Measurements from ENCODE around the gene CARD11. TPM values are rescaled to one million over a fixed set of nuclear protein-coding genes. Genes with fewer than 3 reads are reported as not detected.
"Not testable (repeated sequence)": the region's sequence is repeated elsewhere in the genome, so short reads cannot be mapped to it uniquely, and the experiment has no call there.

CARD11 gene
- total RNA-seq, 1 experiment from 2014 or later, result 0.82 TPM

GRCh38 chr7:3021825-3022224, 21.8 kb downstream of the CARD11 start:
- ChIA-PET CTCF (no interaction called here), POLR2A (no interaction called here)
- no peak for ATAC-seq
- Histone ChIP-seq H3K4me1 (ENCODE audit: control insufficient read depth, insufficient read depth, low read length) (no peaks in the 10 kb centered on the region), H3K36me3 (ENCODE audit: control insufficient read depth, insufficient read depth, low read length) (no peaks in the 10 kb centered on the region), H3K27me3 (ENCODE audit: control insufficient read depth, insufficient read depth, low read length) (no peaks in the 10 kb centered on the region), H3K4me3 (ENCODE audit: low read depth in 2 of 2, low read length in 2 of 2) (no peak overlapping the region), H3K27ac (ENCODE audit: low read length) (no peak overlapping the region), H3K9me3 (ENCODE audit: control insufficient read depth, insufficient read depth, low read depth, low read length) (peaks cover 5% of the 10 kb centered on the region; the same call in 1 of the 2 replicates)
- TF ChIP-seq TCF7L2 (IDR thresholded peaks at IDR 0.05; ENCODE audit: low read depth, low read length), result no peak
- TF ChIP-seq CTCF (IDR thresholded peaks at IDR 0.05), result no peak
- no peak for TF ChIP-seq REST (IDR thresholded peaks at IDR 0.05; ENCODE audit: insufficient read depth in 1 of 2, low read depth in 2 of 2, low read length in 1 of 2)
- TF ChIP-seq POLR2AphosphoS5 (IDR thresholded peaks at IDR 0.05; ENCODE audit: low read depth, low read length), result no peak
- TF ChIP-seq SIN3A (IDR thresholded peaks at IDR 0.05; ENCODE audit: borderline replicate concordance, insufficient read depth, low read depth, low read length), result no peak
- in situ Hi-C loops (cut with HindIII; ENCODE audit: low pct_unique_long_range_greater_than_20kb, low sequenced_read_pairs), result no loop called here
- intact Hi-C loops (cut with micrococcal nuclease; ENCODE audit: unreplicated experiment), result no loop called here
- BruUV-seq (replicated peaks), result no TSS peak
- DNase-seq (ENCODE audit: low read depth, low spot score), result no peak

- H3K27ac ChIP-seq (ENCODE audit: low read length); H3K27me3 ChIP-seq (ENCODE audit: control insufficient read depth, insufficient read depth, low read length); ATAC-seq; intact Hi-C loops (cut with micrococcal nuclease; ENCODE audit: unreplicated experiment); POLR2A ChIA-PET; H3K9me3 ChIP-seq (ENCODE audit: control insufficient read depth, insufficient read depth, low read depth, low read length); CTCF ChIA-PET; H3K4me1 ChIP-seq (ENCODE audit: control insufficient read depth, insufficient read depth, low read length); H3K4me3 ChIP-seq (ENCODE audit: low read depth in 2 of 2, low read length in 2 of 2); BruUV-seq (replicated peaks); H3K36me3 ChIP-seq (ENCODE audit: control insufficient read depth, insufficient read depth, low read length); DNase-seq (ENCODE audit: low read depth, low spot score); in situ Hi-C loops (cut with HindIII; ENCODE audit: low pct_unique_long_range_greater_than_20kb, low sequenced_read_pairs): not testable (repeated sequence)
These were observed 22.4 kb downstream of the CARD11 start for GRCh38 chr7:3021224-3021623.

GRCh38 chr7:3020416-3020815, 23.3 kb downstream of the CARD11 start:
- Histone ChIP-seq H3K9me3 (ENCODE audit: control insufficient read depth, insufficient read depth, low read depth, low read length) (peaks cover under 1% of the 10 kb centered on the region; the same call in 1 of the 2 replicates), H3K36me3 (ENCODE audit: control insufficient read depth, insufficient read depth, low read length) (no peaks in the 10 kb centered on the region), H3K27me3 (ENCODE audit: control insufficient read depth, insufficient read depth, low read length) (no peaks in the 10 kb centered on the region), H3K4me3 (ENCODE audit: low read depth in 2 of 2, low read length in 2 of 2) (no peak overlapping the region), H3K27ac (ENCODE audit: low read length) (no peak overlapping the region), H3K4me1 (ENCODE audit: control insufficient read depth, insufficient read depth, low read length) (no peaks in the 10 kb centered on the region)
- TF ChIP-seq TCF7L2 (IDR thresholded peaks at IDR 0.05; ENCODE audit: low read depth, low read length) (no peak), REST (IDR thresholded peaks at IDR 0.05; ENCODE audit: insufficient read depth in 1 of 2, low read depth in 2 of 2, low read length in 1 of 2) (no peak), POLR2AphosphoS5 (IDR thresholded peaks at IDR 0.05; ENCODE audit: low read depth, low read length) (no peak), SIN3A (IDR thresholded peaks at IDR 0.05; ENCODE audit: borderline replicate concordance, insufficient read depth, low read depth, low read length) (no peak), CTCF (IDR thresholded peaks at IDR 0.05) (no peak)
- in situ Hi-C loops (cut with HindIII; ENCODE audit: low pct_unique_long_range_greater_than_20kb, low sequenced_read_pairs) (no loop called here), intact Hi-C loops (cut with micrococcal nuclease; ENCODE audit: unreplicated experiment) (no loop called here)
- no peak for DNase-seq (ENCODE audit: low read depth, low spot score)
- POLR2A ChIA-PET, result no interaction called here
- CTCF ChIA-PET, result no interaction called here
- ATAC-seq, result no peak
- no TSS peak for BruUV-seq (replicated peaks)
